GM19193 (cell line): Measurements from ENCODE around the gene VEPH1.

ENCODE experiments used
- POLR2A ChIP-seq: IDR thresholded peaks from 4 replicates; pipeline ENCODE4 v1.6.1; 2011; ENCODE audit not compliant: insufficient read depth, insufficient read length; ENCODE audit errors: extremely low read depth

Gene VEPH1

GRCh38 chr3:157239082-157239704, 264.0 kb downstream of the VEPH1 start:
- TF ChIP-seq POLR2A: no peak

DNA sequence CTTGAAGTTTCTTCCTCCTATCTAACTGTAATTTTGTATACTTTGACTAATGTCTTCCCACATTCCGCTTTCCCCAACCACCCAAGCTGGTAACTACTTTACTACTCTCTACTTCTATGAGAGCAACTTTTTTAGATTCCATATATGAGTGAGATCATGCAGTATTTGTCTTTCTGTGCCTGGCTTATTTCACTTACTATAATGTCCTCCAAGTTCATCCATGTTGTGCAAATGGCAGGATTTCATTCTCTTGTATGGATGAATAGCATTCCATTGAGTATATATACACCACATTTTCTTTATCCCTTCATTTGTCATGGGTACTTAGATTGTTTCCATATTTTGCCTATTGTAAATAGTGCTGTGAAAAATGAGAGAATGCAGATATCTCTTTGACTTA, 264.8 kb downstream of the VEPH1 start:
- TF ChIP-seq POLR2A: no peak

- TF ChIP-seq POLR2A: no peak
Measured at GRCh38 chr3:157237886-157238285, 265.3 kb downstream of the VEPH1 start.

- no peak for TF ChIP-seq POLR2A
Measured at GRCh38 chr3:157235291-157235690, 267.9 kb downstream of the VEPH1 start.

GRCh38 chr3:157233923-157234322, 269.3 kb downstream of the VEPH1 start:
- no peak for TF ChIP-seq POLR2A

DNA sequence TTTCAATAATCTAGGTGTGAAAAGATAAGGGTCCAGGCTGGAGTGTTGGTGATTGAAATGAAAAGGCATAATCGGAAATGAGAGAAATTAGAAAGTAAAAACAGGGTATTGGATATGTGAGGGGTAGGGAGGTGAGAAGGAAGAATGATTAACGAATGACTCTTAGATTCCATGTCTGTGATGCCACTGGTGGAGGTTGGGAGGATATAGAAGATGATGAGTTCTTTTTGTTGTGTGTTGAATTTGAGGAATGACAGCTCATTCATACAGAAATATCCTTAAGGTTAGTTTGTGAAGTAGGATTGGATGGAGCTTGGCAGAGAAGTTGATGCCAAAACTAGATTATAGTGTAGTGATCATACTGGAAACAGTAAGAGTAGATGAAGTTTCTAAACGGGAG, 271.1 kb downstream of the VEPH1 start:
- no peak for TF ChIP-seq POLR2A

DNA sequence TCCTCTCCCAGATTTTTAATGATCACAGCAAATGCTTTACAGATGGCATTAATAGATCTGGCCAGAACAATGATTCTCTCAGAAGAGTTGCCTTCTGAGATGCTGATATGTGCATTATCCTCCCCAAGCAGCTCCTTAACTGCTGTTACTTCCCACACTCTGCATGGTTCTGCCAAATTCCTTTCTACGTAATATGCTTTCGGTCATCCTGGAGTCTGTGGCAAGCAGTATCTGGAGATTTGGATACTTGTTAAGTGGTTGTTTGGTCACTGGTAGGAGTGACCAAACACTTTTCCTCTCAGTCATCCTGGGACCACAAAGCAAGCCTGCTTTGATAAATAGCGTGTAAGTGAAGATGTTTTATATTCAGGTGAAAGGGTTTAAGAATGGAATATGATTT, 272.1 kb downstream of the VEPH1 start:
- TF ChIP-seq POLR2A: no peak

- TF ChIP-seq POLR2A: no peak
Measured at GRCh38 chr3:157226173-157226847, 276.9 kb downstream of the VEPH1 start.

GRCh38 chr3:157225001-157225400, 278.2 kb downstream of the VEPH1 start:
- no peak for TF ChIP-seq POLR2A

DNA sequence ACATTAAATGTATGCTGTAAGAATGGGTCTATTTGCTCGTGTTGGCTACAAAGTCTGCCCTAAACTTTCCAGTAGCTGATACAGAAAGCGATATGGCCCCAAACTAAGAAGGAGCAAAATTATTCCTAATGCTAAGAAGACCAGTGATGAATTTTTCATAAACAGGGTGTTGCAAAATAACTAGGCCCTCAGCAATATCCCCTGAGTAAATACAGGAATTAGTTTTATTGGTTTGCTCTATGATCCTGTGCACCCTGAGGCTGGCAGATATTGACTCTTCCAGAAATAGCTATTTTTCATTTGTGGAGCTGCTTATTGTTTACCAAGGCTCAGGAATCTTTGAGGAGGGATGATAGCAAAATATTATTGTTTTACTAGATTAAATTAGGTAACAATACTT, 282.3 kb downstream of the VEPH1 start:
- TF ChIP-seq POLR2A: no peak

- TF ChIP-seq POLR2A: no peak
Measured at GRCh38 chr3:157220211-157220610, 283.0 kb downstream of the VEPH1 start.

DNA sequence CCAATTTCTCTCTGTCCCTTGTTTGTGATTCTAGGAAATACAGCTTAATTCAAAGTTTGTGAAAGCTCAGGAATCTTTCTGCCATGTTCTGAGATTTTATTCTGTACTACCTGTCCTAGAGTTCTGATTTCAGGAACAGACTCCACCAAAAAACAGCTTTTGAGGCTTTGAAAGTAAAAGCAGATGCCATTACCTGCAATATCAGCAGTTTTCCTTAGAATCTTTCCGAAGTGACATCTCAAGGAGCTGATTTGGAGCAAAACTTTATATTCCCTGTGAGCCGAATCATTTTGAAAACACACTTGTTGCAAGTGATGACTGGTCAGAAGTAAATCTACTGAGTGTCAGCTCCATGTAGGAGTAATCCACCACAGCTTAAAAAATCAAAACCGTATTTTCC, 284.0 kb downstream of the VEPH1 start:
- no peak for TF ChIP-seq POLR2A
